HG02798 (cell line): ENCODE measurements around the gene CMIP.

Experiments used
- ATAC-seq: cut with Tn5 transposase; IDR thresholded peaks from one replicate; pipeline ENCODE4 v1.9.1; 2021; ENCODE audit warnings: mild to moderate bottlenecking; ENCODE audit not compliant: unreplicated experiment, poor library complexity

CMIP gene

DNA sequence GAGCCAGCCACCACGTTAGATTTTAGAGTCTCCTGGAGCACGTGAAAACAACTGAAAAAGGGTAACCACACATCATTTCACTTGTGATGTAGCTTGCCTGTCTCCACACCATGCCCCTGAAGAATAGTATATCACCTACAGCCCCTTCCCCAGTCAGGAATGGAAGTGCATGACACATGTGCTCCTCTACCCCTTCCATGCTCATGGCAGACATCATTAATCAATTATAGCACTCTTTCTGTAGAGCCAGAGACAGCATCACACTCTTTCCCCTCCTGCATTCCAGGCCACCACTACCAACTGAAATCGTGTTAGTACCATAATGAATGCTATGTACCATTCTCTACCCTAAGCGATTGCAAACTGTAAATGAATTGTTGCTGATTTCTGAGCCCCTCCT, 221.0 kb downstream of the CMIP start:
- ATAC-seq, result no peak

DNA sequence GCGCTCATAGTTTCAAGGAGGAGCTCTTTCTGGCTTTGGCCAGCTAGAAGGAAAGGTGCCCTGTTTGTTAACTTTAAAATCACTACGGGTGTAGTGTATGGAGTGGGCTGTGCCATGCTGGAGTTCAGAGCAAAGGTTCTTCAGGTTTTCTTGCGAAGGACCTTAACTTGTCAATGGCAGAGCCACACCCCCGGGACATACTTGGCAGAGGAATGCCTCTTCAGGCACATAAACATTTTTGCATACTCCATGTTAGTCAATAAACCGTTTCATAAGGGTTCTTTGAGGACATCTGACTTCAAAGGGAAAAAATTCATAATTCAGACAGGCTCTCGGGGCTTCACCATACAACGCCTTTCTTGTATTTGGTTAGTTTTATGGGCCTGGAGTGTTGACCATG, 221.5 kb downstream of the CMIP start:
- no peak for ATAC-seq

DNA sequence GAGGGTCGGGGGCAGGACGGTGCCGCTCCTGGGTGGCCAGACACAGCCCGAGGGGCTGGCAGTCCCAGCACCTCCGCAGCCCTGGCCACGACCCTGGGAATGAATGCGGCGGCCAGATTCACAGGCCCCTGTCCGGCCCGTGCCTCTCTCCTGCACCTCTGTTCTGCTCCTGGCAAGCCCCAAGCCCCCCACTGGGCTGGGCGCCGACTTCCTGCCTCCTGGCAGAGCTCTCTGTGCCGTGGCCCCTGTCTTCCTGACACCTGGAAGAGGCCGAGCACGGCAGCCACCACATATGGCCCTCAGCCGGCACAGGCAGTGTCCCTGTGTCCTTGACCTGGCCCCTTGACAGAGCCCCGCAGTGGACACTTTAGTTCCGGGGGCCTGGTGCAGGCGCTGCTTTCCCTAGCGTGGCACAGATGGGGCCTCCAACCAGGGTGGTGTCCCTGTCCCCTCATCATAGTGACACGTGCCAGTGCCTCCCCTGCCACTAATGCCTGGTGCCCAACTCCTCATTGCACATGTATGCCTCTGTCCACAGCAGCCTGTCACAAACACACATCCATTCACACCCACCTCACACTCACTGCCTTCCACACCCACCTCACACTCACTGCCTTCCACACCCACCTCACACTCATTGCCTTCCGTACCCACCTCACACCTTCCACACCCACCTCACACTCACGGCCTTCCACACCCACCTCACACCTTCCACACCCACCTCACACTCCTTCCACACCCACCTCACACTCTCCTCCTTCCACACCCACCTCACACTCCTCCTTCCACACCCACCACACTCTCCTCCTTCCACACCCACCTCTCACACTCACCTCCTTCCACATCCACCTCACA, 223.9 kb downstream of the CMIP start:
- ATAC-seq, result no peak

DNA sequence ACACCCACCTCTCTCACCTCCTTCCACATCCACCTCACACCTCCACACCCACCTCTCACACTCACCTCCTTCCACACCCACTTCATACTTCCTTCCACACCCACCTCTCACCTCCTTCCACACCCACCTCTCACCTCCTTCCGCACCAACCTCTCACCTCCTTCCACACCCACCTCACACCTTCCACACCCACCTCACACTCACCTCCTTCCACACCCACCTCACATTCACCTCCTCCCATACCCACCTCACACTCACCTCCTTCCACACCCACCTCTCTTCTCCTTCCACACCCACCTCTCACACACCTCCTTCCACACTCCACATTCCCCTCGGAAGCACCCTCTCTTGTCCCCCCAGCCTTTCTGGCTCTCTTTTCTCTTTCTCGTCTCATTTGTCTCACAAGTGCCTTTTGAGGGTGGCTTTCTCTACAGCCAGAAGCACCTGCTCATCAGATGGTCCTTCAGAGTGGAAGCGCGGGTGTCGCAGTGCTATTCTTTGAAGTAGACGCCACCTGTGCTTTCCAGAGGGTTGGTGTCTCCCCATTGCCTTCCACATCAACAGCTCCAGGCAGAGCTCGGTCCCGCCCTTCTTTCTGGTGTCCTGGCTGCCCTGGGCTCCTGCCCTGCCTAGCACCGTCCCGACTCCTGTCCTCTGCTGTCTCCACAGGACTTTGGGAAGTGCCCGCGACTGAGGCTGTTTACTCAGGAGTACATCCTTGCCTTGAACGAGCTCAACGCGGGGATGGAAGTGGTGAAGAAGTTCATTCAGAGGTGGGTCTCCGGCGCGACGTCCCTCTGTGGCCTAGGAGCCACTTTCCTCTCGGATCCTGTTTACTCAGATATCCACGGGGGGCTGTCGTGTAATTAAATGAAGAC, 225.1 kb downstream of the CMIP start:
- no peak for ATAC-seq

DNA sequence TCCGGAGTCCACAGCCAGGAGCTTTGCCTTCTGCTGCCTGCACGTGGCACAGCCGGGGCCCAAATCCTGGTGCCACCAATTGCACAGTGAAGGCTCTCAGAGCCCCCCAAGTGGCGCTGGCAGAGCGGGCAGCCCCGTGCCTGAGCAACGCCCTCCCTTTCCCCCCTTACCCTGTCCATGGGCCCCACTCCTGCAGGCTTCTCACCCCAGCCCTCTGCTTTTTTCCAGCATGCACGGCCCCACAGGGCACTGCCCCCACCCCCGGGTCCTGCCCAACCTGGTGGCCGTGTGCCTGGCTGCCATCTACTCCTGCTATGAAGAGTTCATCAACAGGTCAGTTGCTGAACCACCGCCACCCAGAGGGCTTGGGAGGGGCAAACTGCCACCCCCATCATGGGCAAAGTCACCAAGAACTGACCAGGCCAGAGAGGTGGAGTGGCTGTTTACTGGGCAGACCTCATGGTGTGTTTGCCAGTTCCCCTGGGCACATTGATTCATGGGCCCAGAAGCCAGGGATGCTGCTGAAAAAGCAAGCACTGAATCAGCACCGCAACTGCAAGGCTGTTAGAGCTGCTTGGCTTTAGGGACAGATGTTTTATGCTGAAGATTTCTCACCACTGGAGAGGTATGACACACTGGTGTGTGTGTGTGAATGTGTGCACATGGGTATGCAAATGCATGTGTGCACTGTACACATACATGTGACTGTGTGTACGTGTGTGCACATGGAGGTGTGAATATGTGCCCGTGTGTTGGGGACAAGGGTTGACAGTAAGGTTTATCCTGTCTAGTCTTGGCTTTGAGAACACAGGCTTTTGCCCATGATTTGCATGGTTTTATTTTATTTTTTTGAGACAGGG, 227.4 kb downstream of the CMIP start:
- no peak for ATAC-seq

DNA sequence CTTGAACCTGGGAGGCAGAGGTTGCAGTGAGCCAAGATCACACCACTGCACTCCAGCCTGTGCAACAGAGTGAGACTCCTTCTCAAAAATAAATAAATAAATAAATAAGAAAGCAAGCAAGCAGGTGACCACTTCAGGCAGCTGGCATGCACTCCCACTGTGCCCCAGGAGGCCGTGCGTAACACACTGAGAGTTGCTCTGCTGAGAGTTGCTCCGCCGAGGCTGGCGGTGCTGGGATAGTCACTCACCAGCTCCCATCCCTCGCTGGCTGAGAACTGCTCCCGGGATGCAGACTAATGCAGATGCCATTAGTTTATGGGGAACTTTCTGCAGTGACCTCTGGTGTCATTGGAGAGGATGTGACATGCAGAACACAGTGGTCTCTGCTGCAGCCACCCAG, 228.8 kb downstream of the CMIP start:
- ATAC-seq, result no peak

DNA sequence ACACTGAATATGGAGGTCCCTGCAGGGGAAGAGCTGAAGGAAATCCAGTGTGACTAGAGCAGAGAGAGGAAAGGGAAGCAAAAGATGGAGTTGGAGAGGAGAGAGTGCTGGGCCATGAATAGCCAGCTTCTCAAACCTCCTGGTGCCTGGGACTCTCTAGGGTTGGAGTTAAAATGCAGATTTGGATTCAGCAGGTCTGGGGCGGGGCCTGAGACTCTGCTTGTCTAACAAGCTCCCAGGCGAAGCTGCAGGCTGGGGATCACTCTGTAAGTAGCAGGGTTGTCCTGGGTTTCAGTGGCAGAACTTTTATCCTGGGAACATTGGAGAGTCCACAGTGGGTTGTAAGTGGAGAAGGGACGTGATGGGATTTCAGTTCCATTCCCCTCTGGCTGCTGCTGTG, 231.1 kb downstream of the CMIP start:
- no peak for ATAC-seq

DNA sequence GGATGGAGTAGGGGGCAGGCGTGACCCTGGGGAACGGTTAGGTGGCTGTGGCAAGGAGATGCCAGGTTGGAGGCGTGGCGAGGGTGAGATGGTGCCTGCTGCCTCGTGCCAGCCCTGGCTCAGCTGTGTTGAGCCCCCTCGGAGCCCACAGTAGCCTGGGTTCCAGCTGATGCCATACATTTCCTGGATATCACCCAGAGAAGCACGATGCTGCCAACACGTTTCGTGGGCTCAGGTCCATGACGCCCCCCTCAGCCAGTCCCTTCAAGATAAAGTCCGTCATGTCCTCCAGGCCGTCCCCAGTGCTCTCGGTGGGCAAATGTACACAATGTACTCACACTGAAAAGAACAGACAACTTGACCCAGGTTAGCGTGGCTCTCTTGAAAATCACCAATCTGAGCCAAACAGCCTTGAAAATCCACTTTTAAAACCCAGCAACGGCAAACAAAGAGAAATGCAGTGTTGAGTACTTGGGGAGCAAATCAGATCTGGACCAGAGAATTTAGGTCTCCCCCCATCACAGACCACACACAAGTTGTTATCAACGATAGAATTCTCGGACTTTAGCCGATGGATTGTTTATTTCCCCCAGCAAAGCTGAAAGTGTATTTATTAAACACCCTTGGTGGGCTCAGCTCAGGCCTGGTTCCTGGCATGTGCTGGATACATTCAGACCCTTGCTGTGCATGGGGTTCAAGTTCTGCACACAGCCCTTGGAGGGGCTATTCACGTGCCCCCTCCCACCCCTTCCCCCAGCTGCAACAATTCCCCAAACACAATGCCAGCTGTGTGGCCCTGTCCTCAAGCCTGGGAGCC, 231.7 kb downstream of the CMIP start:
- no peak for ATAC-seq

DNA sequence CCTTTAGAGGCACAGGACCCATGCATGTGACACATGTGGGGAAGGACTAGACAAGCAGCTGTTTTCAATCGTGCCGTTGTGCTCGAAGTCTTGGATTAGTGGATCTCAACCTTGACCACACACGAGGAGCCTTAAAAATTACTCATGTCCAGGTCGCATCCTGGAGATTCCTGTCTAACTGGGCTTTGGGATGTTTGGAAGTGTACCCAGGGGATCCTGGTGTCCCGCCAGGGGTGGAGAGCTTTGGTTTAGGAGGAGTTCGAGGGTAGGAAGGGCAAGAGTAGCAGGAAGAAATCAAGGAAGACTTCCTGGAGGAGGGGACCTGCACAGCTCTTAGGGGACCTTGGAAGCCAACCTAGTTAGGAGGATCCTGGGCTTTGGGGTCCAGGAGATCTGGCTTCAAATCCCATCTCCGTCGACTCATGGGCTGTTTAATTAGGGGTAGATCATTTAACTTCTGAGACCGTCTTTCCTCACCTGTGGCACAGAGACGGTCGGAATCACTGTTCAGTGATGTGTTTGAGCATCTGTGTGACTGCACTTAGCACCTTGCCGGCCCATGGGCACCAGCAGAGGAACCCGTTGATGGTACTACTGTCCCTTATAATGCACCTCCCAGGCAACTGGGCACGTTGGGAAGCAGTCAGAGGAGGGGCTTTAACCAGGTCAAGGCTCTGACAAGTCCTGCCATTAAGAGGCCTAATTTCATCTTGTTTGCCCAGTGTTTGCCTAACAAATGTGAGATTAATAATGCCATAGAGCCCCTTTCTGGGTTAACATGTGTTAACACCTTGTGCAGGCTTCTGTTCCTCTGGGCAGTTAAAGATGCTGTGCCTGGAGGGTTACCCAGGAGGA, 232.5 kb downstream of the CMIP start:
- ATAC-seq, result no peak

DNA sequence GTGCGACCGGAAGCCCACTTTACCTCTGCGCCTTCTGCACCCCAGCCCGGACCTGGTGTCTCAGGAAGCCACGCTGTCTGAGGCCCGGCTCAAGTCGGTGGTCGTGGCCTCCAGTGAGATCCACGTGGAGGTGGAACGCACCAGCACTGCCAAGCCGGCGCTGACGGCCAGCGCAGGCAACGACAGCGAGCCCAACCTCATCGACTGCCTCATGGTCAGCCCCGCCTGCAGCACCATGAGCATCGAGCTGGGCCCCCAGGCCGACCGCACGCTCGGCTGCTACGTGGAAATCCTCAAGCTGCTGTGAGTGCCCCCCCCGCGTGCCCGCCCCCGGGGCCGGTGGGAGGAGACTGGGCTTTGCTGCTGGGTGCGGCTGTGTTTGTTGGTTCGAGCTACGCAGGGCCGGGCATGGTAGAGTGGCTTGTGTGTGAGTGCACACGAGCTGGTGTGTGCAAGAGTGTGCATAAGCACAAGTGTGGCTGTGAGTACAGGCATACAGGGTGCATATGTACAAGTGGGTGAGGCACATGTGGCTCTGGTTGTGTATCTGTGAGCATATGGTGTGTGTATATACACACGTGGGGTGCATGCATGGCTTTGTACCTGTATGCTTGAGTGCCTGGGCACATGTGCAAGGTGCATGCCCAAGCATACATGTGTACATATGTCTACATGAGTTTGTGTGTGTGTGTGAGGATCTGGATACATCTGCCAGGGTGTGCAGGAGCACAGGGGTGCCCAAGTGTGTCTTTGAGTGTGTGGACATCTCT, 233.9 kb downstream of the CMIP start:
- no peak for ATAC-seq

DNA sequence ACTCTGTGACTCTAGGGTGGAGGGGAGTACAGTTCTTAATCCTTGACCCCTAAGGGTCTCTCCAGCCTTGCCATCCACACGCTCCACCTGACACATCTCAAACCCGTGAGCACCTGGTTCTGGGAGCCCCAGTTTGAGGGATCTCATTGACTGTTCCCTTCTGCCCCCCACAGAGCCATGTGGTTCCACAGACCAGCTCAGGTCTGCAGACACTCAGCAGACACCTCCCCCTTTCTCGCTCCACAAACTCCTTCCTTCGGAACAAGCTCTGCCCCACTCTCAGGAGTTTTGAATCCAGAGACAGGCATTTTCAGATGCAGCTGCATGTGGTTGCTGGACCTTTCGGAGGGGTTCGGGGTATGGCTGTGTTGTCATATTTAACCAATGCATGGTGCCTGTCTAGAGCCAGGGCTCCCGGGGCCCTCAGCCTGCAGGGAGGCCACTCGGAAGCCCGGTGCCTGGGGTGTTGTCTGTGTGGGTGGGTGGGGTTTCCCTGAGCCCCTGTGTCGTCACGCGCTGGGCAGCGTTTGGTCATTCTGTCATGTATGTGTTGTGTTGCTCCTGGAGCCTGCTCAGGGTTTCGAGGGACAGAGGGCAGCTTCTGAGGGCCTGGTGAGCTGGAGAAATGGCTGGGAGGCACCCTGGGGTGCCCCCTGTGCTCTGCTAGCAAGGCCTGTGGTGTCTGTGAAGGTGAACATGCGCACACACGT, 235.3 kb downstream of the CMIP start:
- ATAC-seq, result no peak

DNA sequence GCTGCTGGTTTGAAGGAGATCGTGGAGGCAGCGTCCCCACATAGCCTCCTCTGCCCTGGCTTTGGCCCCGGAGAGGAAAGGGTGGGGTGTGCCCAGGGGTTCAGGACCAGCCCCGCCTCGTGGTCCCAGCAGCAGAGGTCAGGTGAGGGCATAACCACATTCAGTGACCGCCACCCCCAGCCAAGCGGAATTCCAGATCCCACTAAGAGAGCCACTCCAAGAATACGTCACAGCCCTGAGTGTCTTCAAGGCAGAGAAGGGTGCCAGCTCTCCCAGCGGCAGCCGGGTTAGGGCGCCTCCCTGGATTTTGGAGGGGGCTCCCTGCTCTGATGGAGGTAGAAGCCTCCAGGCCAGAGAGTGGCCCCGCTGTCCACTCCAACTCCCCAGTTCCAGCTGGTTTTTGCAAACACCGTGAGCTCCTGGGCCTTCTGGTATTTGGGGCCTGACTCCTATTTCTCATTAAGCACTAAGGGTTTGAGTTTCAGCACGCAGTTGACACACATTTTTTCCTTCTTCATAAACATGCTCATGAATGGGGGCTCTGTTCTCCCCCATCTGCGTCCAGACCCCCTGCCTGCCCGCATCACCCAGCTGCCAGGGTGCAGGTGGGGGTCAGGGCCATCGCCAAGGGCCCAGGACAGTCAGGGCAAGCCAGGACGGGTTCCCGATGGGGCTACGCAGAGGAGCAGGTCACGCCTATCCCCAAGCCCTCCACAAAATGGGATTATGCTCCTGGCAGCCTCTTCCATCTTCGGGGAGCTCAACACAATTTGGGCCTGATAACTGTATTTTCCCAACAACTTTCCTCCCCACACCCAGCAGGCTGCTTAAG, 236.1 kb downstream of the CMIP start:
- no peak for ATAC-seq

DNA sequence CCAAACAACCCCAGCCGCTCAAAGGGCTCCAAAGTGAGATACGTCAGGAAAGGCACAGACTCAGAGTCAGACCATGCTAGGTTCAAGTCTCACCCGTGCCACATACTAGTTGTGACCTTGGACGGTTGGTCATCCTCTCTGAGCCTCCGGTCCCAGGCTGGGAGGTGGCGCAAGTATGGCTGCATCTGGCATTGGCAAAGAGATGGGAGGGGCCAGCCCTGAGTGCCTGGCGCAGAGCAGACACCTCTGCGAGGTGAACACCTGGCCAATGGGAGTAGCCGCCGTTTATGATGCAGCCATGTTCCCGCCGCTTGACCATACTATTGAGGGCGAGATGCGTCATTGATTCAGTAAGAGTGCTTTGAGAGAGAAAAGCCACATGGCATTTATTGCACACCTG, 236.7 kb downstream of the CMIP start:
- ATAC-seq, result no peak

DNA sequence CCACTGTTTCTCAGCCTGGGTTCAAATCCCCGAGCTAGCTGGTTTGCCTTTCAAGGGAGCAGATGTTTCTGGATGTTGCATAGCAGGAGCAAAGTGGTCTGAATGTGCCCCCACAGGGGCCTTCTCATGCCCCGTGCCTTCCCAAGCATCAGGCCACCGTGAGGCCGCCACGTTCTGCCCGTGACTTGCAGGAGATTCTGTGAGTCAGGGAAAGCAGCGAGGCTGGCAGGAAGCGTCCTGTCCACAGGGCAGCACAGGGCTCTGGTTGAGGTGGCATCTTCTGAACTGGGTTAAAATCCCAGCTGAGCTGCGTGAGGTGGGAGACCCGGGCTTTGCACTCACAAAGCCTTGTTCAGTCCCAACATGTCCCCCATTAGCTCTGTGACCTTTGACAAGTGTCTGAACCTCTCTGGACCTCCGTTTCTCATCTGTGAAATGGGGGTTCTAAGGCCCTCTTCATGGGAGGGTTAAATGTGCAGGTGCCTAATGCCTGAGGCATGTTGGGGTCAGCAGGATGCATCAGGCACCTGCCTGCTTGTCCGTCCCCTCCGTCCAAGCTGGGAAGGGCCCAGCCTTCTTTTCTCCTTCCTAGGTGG, 239.7 kb downstream of the CMIP start:
- no peak for ATAC-seq

DNA sequence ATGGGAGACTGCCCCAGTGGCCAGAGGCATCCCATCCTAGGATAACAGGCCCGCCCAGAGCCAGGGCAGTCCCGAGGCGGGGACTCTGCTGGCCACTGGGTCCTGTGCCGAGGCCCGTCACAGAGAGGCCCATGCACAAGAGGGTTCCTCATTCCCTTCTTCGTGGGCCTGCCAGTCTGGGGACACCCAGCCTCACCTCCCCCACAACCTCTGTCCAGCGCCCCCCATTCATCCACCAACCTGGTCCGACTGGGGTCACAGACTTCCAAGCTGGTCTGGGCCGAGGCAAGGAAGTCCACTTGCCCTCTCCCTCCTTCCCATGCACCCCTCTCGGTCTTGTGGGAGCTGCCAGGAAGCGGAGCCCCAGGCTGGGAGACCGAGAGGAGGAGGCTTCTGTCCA, 240.3 kb downstream of the CMIP start:
- ATAC-seq, result no peak

DNA sequence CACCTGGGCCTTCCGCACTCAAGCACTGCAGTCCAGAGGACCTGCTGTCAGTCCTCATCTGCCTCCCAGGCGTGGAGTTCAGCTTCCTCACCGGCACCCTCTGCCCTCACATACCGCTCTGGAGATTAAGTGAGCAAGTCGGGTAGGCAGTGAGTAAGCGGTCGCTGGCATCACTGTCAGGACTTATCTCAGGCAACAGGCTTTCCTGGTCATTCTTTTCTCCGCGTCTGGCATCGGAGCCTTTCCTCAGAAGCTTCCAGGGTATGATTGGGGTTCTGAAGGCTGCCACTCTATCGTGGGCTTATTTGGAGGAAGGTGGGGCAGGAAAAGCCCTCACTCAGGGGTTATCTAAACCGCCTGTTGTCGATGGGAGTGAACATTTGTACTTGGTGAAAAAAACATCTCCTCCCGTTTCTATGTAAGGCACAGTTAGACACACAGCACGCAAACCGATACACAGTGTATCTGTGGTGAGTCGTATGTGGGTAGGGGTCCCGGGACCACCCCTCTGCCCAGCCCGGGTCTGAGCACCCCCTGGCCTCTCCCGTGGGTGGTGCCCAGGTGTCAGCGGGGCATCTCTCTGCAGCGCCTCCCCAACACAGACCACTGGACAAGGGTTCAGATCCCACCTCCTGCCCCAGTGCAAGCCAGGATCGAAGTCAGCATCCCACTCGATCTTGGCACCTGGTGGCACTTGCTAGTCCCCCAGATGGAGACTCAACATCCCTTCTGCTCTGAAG, 242.0 kb downstream of the CMIP start:
- ATAC-seq, result no peak
